NCI-H1417 (cell line): ENCODE results near the gene VPS35L.
A peak's percentile ranks its signal among the peaks of the same experiment; 100 is the strongest.

Source experiments
- DNase-seq, 3 experiments: peaks; one replicate each; lab custom pipeline; 2025; lab: John Stamatoyannopoulos, UW

Gene VPS35L

GRCh38 chr16:19691161-19691711 is 135.7 kb downstream of the VPS35L start:
- DNase-seq = no peak

- DNase-seq = peak in 2 of 3 experiments; percentile 23 to 65
Measured at GRCh38 chr16:19694989-19695388, 139.5 kb downstream of the VPS35L start.

- peak; percentile 51 to 93 (median 80) for DNase-seq
Measured at GRCh38 chr16:19696328-19696727, 140.8 kb downstream of the VPS35L start.

- DNase-seq = peak in 2 of 3 experiments; percentile 69 to 91
Measured at GRCh38 chr16:19696961-19697360, 141.5 kb downstream of the VPS35L start.

GRCh38 chr16:19697756-19698318 is 142.3 kb downstream of the VPS35L start:
- DNase-seq = no peak

GRCh38 chr16:19698480-19699465 is 143.3 kb downstream of the VPS35L start:
- DNase-seq = no peak

- DNase-seq = no peak
Measured at GRCh38 chr16:19699472-19699871, 144.0 kb downstream of the VPS35L start.

GRCh38 chr16:19700319-19700781 is 144.8 kb downstream of the VPS35L start:
- peak in 1 of 3 experiments; percentile 29 for DNase-seq

GRCh38 chr16:19701091-19701490 is 145.6 kb downstream of the VPS35L start:
- DNase-seq = no peak

GRCh38 chr16:19703172-19703889 is 147.8 kb downstream of the VPS35L start:
- no peak for DNase-seq

GRCh38 chr16:19704321-19705145 is 149.0 kb downstream of the VPS35L start:
- DNase-seq = no peak

- DNase-seq = no peak
Measured at GRCh38 chr16:19705146-19705501, 149.6 kb downstream of the VPS35L start.

- DNase-seq = no peak
Measured at GRCh38 chr16:19705843-19706242, 150.3 kb downstream of the VPS35L start.

- no peak for DNase-seq
Measured at GRCh38 chr16:19706846-19707245, 151.3 kb downstream of the VPS35L start.

GRCh38 chr16:19707569-19708295 is 152.2 kb downstream of the VPS35L start:
- no peak for DNase-seq

GRCh38 chr16:19708296-19709205 is 153.0 kb downstream of the VPS35L start:
- no peak for DNase-seq

- no peak for DNase-seq
Measured at GRCh38 chr16:19709381-19710136, 154.1 kb downstream of the VPS35L start.

GRCh38 chr16:19710191-19710908 is 154.8 kb downstream of the VPS35L start:
- DNase-seq = no peak
